ENCODE results near the gene BLTP3B.
A peak's percentile ranks its signal among the peaks of the same experiment; 100 is the strongest.

- TF ChIP-seq POLR2A (IDR thresholded peaks at IDR 0.05; ENCODE audit: low read depth): no peak
- TF ChIP-seq EP300 (IDR thresholded peaks at IDR 0.05): no peak
- peak; percentile 13 to 31 (median 25) for TF ChIP-seq CTCF (IDR thresholded peaks at IDR 0.05)
These were observed 4.4 kb downstream of the BLTP3B start for GRCh38 chr12:100138048-100138802.
